ENCODE results near the gene PI4K2B.
A peak's percentile ranks its signal among the peaks of the same experiment; 100 is the strongest.
"Not testable (repeated sequence)": the region's sequence is repeated elsewhere in the genome, so short reads cannot be mapped to it uniquely, and the experiment has no call there.

PI4K2B gene

DNA sequence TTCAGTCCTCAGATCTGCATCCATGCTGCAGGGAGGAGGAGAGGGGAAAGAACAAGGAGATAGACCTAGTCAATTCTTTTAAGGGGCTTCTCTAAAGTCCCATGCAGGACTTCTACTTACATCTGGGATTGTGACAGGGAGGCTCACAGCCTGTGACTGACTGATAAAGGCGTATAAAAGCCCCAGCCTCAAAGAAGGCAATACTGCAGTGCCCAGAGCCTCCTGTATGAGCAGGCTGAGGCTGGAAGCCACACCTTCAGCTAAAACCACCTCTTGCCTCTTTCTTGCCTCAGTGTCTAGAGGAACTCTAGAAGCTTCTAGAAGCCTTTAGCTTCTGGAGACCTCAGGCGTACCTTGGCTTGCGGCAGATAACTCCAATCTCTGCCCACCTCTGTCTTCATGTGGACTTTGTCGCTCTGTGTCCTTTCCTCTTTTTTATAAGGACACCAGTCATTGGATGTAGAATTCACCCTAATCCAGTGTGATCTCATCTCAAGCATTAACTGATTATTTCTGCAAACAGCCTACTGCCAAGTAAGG lies 72.8 kb downstream of the PI4K2B start:
- DNase-seq (ENCODE audit: low spot score): no peak

DNA sequence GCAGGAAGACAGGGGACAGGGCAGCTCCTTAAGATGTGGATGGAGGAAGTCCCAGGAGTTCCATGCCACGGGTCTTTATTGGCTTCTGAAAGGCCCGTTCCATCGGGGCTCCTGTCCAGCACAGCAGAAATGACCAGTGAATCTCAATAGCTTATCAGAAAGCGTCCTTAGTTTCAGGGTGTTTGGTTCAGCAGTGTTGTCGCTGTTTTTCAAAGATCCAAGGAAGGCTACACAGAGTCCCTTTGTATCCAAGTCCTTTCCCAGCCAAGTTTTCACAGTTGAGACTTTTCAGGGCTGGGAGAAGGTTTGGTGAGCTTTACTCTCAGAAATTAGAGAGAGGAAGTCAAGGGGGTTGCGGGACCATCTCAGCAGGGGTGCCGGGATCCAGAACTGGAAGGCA lies 73.8 kb downstream of the PI4K2B start:
- DNase-seq (ENCODE audit: low spot score): no peak

DNA sequence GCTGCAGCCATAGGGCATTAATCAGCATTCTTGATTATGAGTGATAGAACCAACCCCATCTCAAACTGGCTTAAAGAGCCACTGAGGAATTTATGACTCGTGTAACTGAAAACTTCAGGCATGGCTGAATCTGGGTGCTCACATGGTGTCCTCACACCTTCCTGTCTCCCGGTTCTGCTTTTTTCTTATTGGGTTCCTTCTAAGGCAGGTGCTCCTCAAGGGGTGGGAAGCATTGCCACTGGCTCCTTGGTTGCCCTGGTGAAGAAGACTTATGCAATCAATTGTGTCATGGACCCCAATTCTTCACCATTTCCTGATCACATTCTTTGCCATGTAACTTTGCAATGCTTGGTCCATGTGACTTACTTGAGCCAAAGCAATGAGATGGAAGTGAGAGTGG lies 74.5 kb downstream of the PI4K2B start:
- DNase-seq (ENCODE audit: low spot score): no peak

DNA sequence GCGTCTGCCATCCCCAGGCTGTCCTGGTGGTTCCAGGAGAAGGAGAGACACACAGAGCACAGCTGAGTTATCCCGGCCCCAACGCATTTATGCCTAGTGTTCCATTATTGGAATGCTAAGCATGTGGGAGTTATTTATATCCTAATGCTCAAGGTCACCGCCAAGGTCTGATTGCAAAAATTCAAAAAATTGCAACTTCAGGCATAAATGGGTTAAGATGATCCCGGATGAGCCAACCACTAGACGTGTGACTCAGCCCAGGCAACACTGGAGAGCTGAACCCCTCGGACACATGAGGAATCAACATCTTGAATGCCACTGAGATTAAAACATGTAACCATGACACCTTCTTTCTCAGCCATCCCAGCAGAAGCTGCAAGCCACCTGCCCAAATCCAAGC lies 74.9 kb downstream of the PI4K2B start:
- DNase-seq (ENCODE audit: low spot score): no peak

DNA sequence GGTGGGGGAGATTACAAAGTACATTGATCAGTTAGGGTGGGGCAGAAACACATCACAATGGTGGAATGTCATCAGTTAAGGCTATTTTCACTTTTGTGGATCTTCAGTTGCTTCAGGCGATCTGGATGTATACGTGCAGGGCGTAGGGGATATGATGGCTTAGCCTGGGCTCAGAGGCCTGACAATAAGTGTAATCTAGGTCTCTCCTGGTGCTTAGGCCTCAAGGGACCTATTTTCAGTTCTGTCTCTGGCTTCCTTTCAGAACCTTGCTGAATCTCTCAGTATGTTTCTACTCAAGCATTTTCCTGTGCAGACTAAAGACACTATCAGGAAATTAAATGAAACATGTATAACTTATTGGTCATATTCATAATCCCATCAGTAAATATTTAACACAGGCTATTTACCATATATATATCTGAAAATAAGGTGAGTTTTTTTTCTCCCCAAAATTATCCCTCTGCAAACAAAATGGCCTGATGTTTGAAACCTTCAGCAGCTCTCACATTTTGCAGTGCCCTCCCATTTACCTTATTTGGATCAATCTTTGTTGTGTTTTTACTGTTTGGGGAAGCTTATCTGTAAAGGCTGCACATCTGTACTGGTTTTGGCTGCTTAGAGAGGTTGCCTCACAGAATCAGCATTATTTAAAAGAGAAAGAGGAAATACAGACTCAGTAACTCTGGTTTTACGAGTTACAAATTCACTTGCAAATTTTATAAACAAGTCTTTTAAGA lies 76.4 kb downstream of the PI4K2B start:
- no peak for DNase-seq (ENCODE audit: low spot score)

DNA sequence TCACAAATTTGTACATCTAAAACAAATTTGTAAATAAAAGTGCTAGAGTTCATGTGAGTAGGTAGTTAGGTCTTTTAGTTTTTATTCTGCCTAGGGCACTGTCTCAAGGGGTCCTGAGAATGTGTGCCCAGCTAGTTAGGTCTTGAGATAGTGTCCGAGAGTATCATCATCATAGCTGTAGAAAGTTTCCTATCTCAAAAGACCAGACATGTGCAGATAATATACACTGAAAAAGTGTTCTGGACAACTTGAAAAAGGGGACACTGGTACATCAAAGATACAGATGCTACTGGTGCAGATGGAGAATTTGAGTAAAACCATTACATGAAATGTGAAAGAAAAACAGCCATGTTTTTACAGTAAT lies 77.0 kb downstream of the PI4K2B start:
- DNase-seq (ENCODE audit: low spot score): no peak

DNA sequence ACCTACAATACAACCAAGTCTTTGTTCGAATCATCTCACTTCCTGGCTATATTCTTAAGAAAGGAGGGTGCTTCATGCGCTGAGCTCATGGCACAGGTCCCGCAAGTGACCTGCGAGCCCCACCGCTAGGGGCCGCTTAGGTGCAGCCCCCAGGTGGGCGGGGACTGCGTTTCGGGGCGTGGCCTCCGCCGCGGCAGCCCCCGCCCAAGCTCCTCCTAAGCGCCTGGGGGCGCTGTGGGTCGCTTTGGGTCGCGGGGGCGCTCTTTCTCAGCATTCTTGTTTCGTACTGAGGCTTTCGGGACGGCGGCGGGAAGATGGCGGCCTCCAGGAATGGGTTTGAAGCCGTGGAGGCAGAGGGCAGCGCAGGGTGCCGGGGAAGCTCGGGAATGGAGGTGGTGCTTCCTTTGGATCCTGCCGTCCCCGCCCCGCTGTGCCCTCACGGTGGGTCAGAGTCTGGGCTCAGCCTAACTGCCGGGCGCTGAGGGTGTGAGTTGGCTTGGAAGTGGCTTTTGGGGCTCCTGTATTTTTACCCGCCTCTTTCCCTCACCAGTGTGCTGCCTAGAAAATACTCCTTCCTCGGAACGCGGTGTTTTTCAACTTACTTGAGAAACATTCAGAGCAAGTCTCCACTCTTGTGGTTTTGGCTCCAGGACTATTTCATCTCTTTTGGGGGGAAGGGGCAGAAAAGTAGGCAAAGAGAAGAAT lies 78.8 kb downstream of the PI4K2B start, which contains the start of gene ZCCHC4:
Gene ZCCHC4 (plus strand): TSS at position 279 of the 705 bp plus-strand sequence. CDS start 36 bp downstream, at position 315.
- peak; percentile 88 for DNase-seq (ENCODE audit: low spot score)

DNA sequence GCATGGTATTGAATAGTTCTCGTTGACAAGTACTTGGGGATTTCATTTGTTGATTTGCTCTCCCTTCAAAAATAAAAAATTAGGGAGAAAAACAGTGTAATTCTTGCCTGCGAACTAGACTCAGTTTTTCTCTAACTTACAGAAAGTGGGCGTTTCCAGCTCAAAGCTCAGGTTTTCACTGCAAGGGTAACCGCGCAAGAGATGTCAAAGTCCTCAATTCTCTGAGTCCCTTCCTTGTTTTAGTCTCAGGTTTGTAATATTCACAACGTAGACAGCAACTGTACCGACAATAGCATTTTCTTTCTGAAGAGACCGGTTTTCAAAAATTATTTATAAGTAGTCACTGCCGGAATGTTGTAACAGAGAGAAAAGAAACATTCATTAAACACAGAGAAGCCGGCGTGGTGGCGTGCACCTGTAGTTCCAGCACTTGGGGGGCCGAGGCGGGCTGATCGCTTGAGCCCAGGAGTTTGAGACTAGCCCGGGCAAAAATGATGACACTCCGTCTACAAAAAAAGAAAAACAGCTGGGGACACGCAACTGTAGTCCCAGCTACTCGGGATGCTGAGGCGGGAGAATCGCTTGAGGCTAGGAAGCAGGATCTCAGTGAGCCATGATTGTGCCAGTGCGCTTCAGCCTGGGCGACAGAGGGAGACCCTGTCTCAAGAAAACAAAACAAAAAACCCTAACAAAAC lies 79.5 kb downstream of the PI4K2B start:
- no peak for DNase-seq (ENCODE audit: low spot score)

DNA sequence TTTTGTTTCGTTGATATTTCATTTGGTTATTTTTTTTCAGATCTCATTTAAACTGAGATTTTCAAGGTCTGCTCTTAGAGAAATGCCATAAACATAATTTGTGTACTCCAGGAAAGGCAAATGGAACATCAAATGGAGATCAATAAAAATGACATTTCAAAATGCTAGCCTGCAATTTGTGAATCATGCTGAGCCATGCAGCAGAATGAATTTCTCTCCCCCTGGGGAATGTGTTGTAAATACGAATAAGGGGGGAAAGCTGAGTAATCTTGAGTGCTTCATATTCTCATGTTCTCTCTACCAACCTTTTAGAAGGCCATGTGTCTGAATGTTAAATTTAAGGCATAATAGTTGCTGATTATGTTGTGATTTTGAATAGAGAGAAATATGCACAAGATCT lies 86.5 kb downstream of the PI4K2B start:
- no peak for DNase-seq (ENCODE audit: low spot score)

DNA sequence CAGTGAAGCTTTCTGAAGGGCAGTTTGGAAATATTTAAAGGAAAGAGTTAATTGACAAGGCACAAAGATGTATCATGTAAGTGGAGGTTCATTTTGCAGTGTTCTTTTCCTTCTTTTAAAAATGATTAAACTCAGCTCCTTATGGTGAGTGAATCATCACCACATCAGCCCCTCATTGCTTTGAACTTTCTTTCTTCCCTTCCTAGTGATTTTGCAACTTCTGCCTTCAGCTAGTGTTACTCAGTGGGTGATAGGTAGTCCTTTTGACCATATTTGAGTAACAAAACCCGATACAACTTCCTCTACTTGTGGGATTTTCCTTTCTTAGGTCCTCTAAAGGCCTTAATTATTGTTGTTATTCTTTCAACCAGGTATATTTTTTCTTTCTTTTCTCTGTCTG lies 86.9 kb downstream of the PI4K2B start:
- no peak for DNase-seq (ENCODE audit: low spot score)

DNA sequence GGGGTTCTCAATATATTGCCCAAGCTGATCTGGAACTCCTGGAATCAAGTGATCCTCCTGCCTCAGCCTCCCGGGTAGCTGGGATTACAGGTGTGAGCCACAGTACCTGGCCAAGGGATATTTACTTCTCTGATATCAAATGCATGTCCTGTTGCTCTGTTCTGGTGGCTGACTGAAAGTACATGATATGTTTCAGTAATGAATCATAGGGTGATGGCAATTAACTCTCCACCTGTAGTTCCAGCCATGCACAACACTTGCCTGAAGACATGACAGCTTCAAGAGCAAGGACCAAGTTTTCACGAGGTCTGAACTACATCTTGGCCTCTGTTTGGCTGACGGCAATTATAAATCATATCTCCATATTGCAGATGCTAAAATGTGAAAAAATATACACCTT lies 87.9 kb downstream of the PI4K2B start:
- DNase-seq (ENCODE audit: low spot score): no peak

DNA sequence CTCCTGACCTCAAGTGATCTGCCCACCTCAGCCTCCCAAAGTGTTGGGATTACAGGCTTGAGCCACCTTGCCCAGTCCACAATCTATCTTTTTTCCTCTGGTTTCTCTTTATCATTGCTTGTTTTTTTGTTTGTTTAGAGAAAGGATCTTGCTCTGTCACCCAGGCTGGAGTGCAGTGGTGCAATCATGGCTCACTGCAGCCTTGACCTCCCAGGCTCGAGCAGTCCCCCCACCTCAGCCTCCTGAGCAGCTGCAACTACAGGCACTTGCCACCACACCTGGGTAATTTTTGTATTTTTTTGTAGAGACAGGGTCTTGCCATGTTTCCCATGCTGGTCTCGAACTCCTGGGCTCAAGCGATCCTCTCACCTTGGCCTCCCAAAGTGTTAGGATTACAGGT lies 94.6 kb downstream of the PI4K2B start:
- DNase-seq (ENCODE audit: low spot score): not testable (repeated sequence)
